GM12878 (cell line): ENCODE measurements around the gene APOO. TPM values are rescaled to one million over a fixed set of nuclear protein-coding genes. Genes with fewer than 3 reads are reported as not detected.

Experiments
- ATAC-seq: fragments of 200-7000 bp; cut with Tn5 transposase; 3 replicates; pipeline ENCODE4 v1.9.1; 2020; ENCODE audit warnings: mild to moderate bottlenecking, moderate library complexity
- BruUV-seq: library from RNA; stranded (reverse); fragments of 400-500 nt; replicated peaks from 2 replicates; lab custom pipeline; 2021; lab: Mats Ljungman, UMichigan
- CTCF ChIA-PET: fragments of 300-600 bp; sonication (Branson Sonifier 250); formaldehyde crosslinking; extraction: SDS; loops from one replicate; lab custom pipeline; 2021; ENCODE audit warnings: inconsistent platforms; lab: Yijun Ruan, JAX
- POLR2A ChIA-PET: fragments of 350-600 bp; formaldehyde crosslinking; extraction: SDS; loops from one replicate; lab custom pipeline; 2021; ENCODE audit warnings: inconsistent platforms; lab: Charles Lee
- RAD21 ChIA-PET: fragments of 300-600 bp; sonication (Branson Sonifier 250); formaldehyde crosslinking; loops from one replicate; lab custom pipeline; 2023; ENCODE audit warnings: antibody characterized with exemption; ENCODE audit not compliant: unreplicated experiment; lab: Charles Lee
- SMC1A ChIA-PET: fragments of 300-600 bp; sonication (Branson Sonifier 250); formaldehyde crosslinking; loops from one replicate; lab custom pipeline; 2023; ENCODE audit not compliant: unreplicated experiment, uncharacterized antibody; lab: Charles Lee
- DNase-seq: peaks from one replicate; pipeline ENCODE4 v3.0.0-alpha.2; 2011; ENCODE audit warnings: low read depth, low spot score
- FAIRE-seq: peaks from 3 replicates; lab custom pipeline; 2011; peaks lifted over from hg19 to GRCh38; lab: Jason Lieb, UNC
- H2AFZ ChIP-seq: 2 replicates; pipeline ENCODE4 v1.6.0; 2011; ENCODE audit warnings: low read depth, low read length, control low read depth; ENCODE audit not compliant: control insufficient read depth
- H3K27ac ChIP-seq: 2 replicates; pipeline ENCODE4 v1.5.1; 2011; ENCODE audit warnings: control low read depth; ENCODE audit not compliant: control insufficient read depth, insufficient read depth
- H3K27me3 ChIP-seq, 2 experiments: replicated peaks in 1 of 2; 2 replicates each; pipeline versions ENCODE4 v1.6.0 to v1.6.1; 2011; ENCODE audit warnings: low read length in 1 of 2; ENCODE audit not compliant: control insufficient read depth in 2 of 2, insufficient read depth in 2 of 2
- H3K36me3 ChIP-seq, 2 experiments: 2 replicates each; pipeline ENCODE4 v1.5.1; 2011; ENCODE audit warnings: low read length in 1 of 2; ENCODE audit not compliant: control insufficient read depth in 2 of 2, insufficient read depth in 2 of 2
- H3K4me1 ChIP-seq: 2 replicates; pipeline ENCODE4 v1.6.1; 2011; ENCODE audit warnings: mild to moderate bottlenecking, low read length, moderate library complexity, mixed read lengths; ENCODE audit not compliant: control insufficient read depth, insufficient read depth
- H3K4me2 ChIP-seq: 2 replicates; pipeline ENCODE4 v1.6.0; 2011; ENCODE audit warnings: control low read depth; ENCODE audit not compliant: control insufficient read depth, insufficient read depth
- H3K4me3 ChIP-seq: fragments of 200-600 bp; sonication (generic); 2 replicates; pipeline ENCODE4 v1.5.1; 2016
- H3K79me2 ChIP-seq: 2 replicates; pipeline ENCODE4 v1.6.0; 2011; ENCODE audit warnings: low read length; ENCODE audit not compliant: control insufficient read depth, insufficient read depth
- H3K9ac ChIP-seq: 2 replicates; pipeline ENCODE4 v1.8.0; 2011; ENCODE audit warnings: low read length, control low read depth, mixed read lengths; ENCODE audit not compliant: control insufficient read depth, insufficient read depth
- H3K9me3 ChIP-seq: replicated peaks from 3 replicates; pipeline ENCODE4 v1.5.1; 2011; ENCODE audit warnings: mild to moderate bottlenecking, low read length; ENCODE audit not compliant: control insufficient read depth, insufficient read depth
- H4K20me1 ChIP-seq: 2 replicates; pipeline ENCODE4 v1.6.0; 2011; ENCODE audit not compliant: control insufficient read depth, insufficient read depth
- FOXM1 ChIP-seq: IDR thresholded peaks from 2 replicates; pipeline ENCODE4 v1.6.1; 2012; ENCODE audit warnings: low read depth, mild to moderate bottlenecking, inconsistent platforms, low read length, moderate library complexity
- MTA3 ChIP-seq: IDR thresholded peaks from 2 replicates; pipeline ENCODE4 v1.6.1; 2012; ENCODE audit warnings: low read length, inconsistent platforms, borderline replicate concordance
- MXI1 ChIP-seq: fragments of 150-350 bp; IDR thresholded peaks from 2 replicates; pipeline ENCODE4 v1.6.1; 2011; ENCODE audit warnings: low read depth, mild to moderate bottlenecking, inconsistent platforms, low read length, improper control_type of control experiment
- NFYB ChIP-seq: IDR thresholded peaks from 2 replicates; pipeline ENCODE4 v1.6.1; 2011; ENCODE audit warnings: low read depth, mild to moderate bottlenecking, low read length, improper control_type of control experiment, moderate library complexity; ENCODE audit not compliant: insufficient read depth
- PAX8 ChIP-seq: fragments of 450-650 bp; IDR thresholded peaks from 2 replicates; pipeline ENCODE4 v1.6.1; 2017; ENCODE audit warnings: mild to moderate bottlenecking, moderate library complexity
- RCOR1 ChIP-seq: conservative IDR thresholded peaks from 2 replicates; pipeline ENCODE4 v1.6.1; 2012; ENCODE audit warnings: low read depth, low read length, improper control_type of control experiment
- TAF1 ChIP-seq: IDR thresholded peaks from 2 replicates; pipeline ENCODE4 v1.6.1; 2011; ENCODE audit warnings: mild to moderate bottlenecking, low read depth, low read length, borderline replicate concordance
- TBL1XR1 ChIP-seq: IDR thresholded peaks from 2 replicates; pipeline ENCODE4 v1.6.1; 2012; ENCODE audit warnings: low read depth, low read length, improper control_type of control experiment
- TCF12 ChIP-seq: IDR thresholded peaks from 2 replicates; pipeline ENCODE4 v1.6.1; 2011; ENCODE audit warnings: low read depth, mild to moderate bottlenecking, low read length
- TCF3 ChIP-seq: IDR thresholded peaks from 2 replicates; pipeline ENCODE4 v1.6.1; 2012; ENCODE audit warnings: low read depth, mild to moderate bottlenecking, low read length, borderline replicate concordance; ENCODE audit not compliant: insufficient read depth
- ZNF217 ChIP-seq: fragments of 450-650 bp; IDR thresholded peaks from 2 replicates; pipeline ENCODE4 v1.6.1; 2017; ENCODE audit warnings: antibody characterized with exemption, mild to moderate bottlenecking
- WGBS: methylation state at CpG from one replicate; pipeline ENCODE4 v1.1.6; 2016; ENCODE audit warnings: low lambda C conversion rate; ENCODE audit not compliant: insufficient replicate concordance, insufficient coverage; ENCODE audit errors: missing lambda C conversion rate; 5-methylcytosine and 5-hydroxymethylcytosine counted together
- in situ Hi-C: fragments of 300-500 bp; cut with MboI; formaldehyde crosslinking; loops from 9 replicates; pipeline ENCODE4 v1.14.3; 2018; ENCODE audit warnings: mixed read lengths
- intact Hi-C: fragments of 100-400 bp; cut with micrococcal nuclease; formaldehyde crosslinking; loops from one replicate; pipeline ENCODE4 v1.14.2; 2022; ENCODE audit not compliant: unreplicated experiment
- polyA plus RNA-seq, 11 experiments: library from polyadenylated mRNA; depleted of rRNA in 4 of 11; unstranded in 6 of 11; stranded (reverse) in 5 of 11; fragments of >200 nt; fragmentation: Nextera tagmentation in 4 of 11; fragmentation: Illumina TruSeq in 1 of 11; extraction: Ambion mirVana in 4 of 11; extraction: Trizol in 1 of 11; gene quantifications; 1 replicate in 1 of 11; 2 replicates in 10 of 11; pipeline versions ENCODE4 v1.2.1 to v1.2.3, GENCODE V29; 2011 to 2016; ENCODE audit warnings: inconsistent platforms in 2 of 11, missing spikeins in 2 of 11, low read depth in 1 of 11
- total RNA-seq, 4 experiments: library from RNA; depleted of rRNA in 3 of 4; stranded (reverse); fragments of >200 nt in 3 of 4; fragmentation: Illumina TruSeq in 1 of 4; extraction: Trizol in 1 of 4; gene quantifications; 2 replicates each; pipeline versions ENCODE4 v1.2.1 to v1.2.3, GENCODE V29; 2013 to 2021
- TF ChIP-seq, protein P1 (sequence below): fragments of 150-350 bp; IDR thresholded peaks from 2 replicates; pipeline ENCODE4 v1.6.1; 2016; ENCODE audit warnings: low read depth, low read length
- TF ChIP-seq, protein P2 (sequence below): fragments of 450-650 bp; IDR thresholded peaks from 2 replicates; pipeline ENCODE4 v1.6.1; 2017; ENCODE audit warnings: antibody characterized with exemption, mild to moderate bottlenecking, moderate library complexity
- TF ChIP-seq, protein P3 (sequence below): fragments of 450-650 bp; conservative IDR thresholded peaks from 2 replicates; pipeline ENCODE4 v1.6.1; 2017; ENCODE audit warnings: mild to moderate bottlenecking, moderate library complexity
- TF ChIP-seq, protein P4 (sequence below): IDR thresholded peaks from 2 replicates; pipeline ENCODE4 v1.6.1; 2011; ENCODE audit warnings: low read depth, mild to moderate bottlenecking, low read length, moderate library complexity, borderline replicate concordance; ENCODE audit errors: extremely low read depth

APOO gene
- total and polyA plus RNA-seq, 10 of the 15 experiments (the other 5 are each of a cell fraction or from before 2014, with no cell fraction given), result 20.7 to 68.7 (median 35.5) TPM

DNA sequence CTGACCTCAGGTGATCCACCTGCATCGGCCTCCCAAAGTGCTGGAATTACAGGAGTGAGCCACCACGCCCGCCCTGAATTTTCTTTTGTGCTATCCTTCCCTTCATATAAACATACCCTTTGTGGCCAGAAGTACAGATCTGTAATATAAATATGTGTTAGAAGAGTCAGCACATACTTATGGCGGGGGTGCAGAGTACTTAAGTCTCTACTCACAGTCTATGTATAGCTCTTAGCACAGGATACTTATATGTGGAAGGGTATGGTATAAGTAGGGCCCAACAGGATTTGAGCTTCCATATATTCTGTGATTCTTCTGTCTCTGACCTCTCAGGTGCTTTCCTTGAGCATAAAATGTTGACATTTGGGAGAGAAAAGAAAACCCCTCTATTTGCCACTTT is 18.3 kb upstream of the APOO start (continued):
- no peak for TF ChIP-seq FOXM1
- TF ChIP-seq TCF12, result no peak
- no peak for TF ChIP-seq TBL1XR1
- TF ChIP-seq TCF3, result no peak
- no peak for TF ChIP-seq MTA3
- TF ChIP-seq RCOR1, result no peak
- TF ChIP-seq, protein P1, sequence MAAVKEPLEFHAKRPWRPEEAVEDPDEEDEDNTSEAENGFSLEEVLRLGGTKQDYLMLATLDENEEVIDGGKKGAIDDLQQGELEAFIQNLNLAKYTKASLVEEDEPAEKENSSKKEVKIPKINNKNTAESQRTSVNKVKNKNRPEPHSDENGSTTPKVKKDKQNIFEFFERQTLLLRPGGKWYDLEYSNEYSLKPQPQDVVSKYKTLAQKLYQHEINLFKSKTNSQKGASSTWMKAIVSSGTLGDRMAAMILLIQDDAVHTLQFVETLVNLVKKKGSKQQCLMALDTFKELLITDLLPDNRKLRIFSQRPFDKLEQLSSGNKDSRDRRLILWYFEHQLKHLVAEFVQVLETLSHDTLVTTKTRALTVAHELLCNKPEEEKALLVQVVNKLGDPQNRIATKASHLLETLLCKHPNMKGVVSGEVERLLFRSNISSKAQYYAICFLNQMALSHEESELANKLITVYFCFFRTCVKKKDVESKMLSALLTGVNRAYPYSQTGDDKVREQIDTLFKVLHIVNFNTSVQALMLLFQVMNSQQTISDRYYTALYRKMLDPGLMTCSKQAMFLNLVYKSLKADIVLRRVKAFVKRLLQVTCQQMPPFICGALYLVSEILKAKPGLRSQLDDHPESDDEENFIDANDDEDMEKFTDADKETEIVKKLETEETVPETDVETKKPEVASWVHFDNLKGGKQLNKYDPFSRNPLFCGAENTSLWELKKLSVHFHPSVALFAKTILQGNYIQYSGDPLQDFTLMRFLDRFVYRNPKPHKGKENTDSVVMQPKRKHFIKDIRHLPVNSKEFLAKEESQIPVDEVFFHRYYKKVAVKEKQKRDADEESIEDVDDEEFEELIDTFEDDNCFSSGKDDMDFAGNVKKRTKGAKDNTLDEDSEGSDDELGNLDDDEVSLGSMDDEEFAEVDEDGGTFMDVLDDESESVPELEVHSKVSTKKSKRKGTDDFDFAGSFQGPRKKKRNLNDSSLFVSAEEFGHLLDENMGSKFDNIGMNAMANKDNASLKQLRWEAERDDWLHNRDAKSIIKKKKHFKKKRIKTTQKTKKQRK, result no peak
- no peak for TF ChIP-seq ZNF217
- TF ChIP-seq PAX8, result no peak

DNA sequence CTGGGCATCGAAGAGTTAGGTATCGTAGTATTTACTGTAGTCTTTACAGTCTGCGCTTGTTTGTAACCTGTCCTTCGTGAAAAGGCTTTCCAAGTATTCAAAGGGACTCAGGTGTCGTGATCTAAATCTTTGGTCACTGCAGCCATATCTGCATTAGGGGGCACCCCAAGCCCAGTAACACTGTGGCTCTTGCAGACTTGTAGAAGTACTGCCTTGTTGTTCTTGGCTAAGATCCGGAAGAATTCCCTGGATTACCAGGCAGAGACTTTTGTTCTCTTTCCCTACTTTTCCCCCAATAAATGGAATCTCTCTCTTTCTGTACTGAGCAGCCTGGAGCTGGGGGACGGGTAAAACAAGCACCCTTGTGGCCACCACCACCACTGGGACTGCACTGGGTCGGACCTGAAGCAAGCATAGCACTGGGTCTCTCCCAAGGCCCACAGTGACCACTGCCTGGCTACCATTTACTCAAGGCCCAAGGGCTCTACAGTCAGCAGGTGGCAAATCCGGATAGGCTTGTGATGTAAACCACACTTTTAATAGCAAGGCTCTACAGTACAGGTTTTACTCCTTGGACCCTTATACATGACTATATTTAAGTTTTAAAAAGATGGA is 12.1 kb upstream of the APOO start:
- in situ Hi-C loops (no loop called here), intact Hi-C loops (no loop called here)
- H3K9me3 ChIP-seq, result no peaks in the 10 kb centered on the region; the same call in 2 of the 3 replicates
- H3K4me3 ChIP-seq, result no peak overlapping the region
- no peaks in the 10 kb centered on the region for H3K27me3 ChIP-seq
- no TSS peak for BruUV-seq
- H3K79me2 ChIP-seq, result no peaks in the 10 kb centered on the region
- no peak overlapping the region for H3K4me2 ChIP-seq
- DNase-seq (no peak), FAIRE-seq (no peak), ATAC-seq (no peak)
- H3K27ac ChIP-seq, result no peak overlapping the region
- ChIA-PET RAD21 (no interaction called here), SMC1A (no interaction called here), POLR2A (no interaction called here), CTCF (no interaction called here)
- 55% methylated on average over 9 of the region's 9 CpGs for WGBS
- H2AFZ ChIP-seq, result no peak overlapping the region
- no peaks in the 10 kb centered on the region for H3K4me1 ChIP-seq
- no peaks in the 10 kb centered on the region for H4K20me1 ChIP-seq
- no peak overlapping the region for H3K9ac ChIP-seq
- H3K36me3 ChIP-seq, result no peaks in the 10 kb centered on the region
- TF ChIP-seq, protein P2, sequence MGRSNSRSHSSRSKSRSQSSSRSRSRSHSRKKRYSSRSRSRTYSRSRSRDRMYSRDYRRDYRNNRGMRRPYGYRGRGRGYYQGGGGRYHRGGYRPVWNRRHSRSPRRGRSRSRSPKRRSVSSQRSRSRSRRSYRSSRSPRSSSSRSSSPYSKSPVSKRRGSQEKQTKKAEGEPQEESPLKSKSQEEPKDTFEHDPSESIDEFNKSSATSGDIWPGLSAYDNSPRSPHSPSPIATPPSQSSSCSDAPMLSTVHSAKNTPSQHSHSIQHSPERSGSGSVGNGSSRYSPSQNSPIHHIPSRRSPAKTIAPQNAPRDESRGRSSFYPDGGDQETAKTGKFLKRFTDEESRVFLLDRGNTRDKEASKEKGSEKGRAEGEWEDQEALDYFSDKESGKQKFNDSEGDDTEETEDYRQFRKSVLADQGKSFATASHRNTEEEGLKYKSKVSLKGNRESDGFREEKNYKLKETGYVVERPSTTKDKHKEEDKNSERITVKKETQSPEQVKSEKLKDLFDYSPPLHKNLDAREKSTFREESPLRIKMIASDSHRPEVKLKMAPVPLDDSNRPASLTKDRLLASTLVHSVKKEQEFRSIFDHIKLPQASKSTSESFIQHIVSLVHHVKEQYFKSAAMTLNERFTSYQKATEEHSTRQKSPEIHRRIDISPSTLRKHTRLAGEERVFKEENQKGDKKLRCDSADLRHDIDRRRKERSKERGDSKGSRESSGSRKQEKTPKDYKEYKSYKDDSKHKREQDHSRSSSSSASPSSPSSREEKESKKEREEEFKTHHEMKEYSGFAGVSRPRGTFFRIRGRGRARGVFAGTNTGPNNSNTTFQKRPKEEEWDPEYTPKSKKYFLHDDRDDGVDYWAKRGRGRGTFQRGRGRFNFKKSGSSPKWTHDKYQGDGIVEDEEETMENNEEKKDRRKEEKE, result no peak
- TF ChIP-seq, protein P3, sequence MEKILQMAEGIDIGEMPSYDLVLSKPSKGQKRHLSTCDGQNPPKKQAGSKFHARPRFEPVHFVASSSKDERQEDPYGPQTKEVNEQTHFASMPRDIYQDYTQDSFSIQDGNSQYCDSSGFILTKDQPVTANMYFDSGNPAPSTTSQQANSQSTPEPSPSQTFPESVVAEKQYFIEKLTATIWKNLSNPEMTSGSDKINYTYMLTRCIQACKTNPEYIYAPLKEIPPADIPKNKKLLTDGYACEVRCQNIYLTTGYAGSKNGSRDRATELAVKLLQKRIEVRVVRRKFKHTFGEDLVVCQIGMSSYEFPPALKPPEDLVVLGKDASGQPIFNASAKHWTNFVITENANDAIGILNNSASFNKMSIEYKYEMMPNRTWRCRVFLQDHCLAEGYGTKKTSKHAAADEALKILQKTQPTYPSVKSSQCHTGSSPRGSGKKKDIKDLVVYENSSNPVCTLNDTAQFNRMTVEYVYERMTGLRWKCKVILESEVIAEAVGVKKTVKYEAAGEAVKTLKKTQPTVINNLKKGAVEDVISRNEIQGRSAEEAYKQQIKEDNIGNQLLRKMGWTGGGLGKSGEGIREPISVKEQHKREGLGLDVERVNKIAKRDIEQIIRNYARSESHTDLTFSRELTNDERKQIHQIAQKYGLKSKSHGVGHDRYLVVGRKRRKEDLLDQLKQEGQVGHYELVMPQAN, result no peak
- no peak for TF ChIP-seq MXI1
- TF ChIP-seq, protein P4, sequence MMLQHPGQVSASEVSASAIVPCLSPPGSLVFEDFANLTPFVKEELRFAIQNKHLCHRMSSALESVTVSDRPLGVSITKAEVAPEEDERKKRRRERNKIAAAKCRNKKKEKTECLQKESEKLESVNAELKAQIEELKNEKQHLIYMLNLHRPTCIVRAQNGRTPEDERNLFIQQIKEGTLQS, result no peak
- no peak for TF ChIP-seq TAF1
- no peak for TF ChIP-seq NFYB
